Activated CD4-positive, CD25-positive, alpha-beta regulatory T cell (primary cell): ENCODE data around the gene COMMD1.

Experiments used
- DNase-seq, 4 experiments: peaks; one replicate each; lab custom pipeline; 2025; lab: John Stamatoyannopoulos, UW

Gene COMMD1

GRCh38 chr2:62180975-62181374 lies 275.5 kb downstream of the COMMD1 start:
- DNase-seq, result no peak

DNA sequence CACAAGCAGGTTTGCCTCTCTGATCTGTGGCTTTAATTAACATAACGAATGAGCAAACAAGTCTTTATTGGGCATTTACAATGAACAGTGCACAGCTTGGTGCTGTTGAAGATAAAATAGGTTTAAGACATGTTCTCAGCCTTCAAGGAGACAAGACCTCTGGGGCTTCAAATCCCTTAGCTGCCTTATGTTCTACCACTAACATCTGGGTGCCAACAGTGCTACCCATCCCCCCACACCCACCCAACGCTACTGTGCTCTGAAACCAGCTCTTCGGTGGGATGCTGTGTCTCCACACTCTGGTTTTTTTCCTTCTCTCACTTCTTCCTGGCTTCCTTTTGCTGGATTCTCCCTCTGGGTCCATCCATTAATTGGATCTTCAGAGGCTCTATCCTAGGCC lies 276.4 kb downstream of the COMMD1 start:
- no peak for DNase-seq

DNA sequence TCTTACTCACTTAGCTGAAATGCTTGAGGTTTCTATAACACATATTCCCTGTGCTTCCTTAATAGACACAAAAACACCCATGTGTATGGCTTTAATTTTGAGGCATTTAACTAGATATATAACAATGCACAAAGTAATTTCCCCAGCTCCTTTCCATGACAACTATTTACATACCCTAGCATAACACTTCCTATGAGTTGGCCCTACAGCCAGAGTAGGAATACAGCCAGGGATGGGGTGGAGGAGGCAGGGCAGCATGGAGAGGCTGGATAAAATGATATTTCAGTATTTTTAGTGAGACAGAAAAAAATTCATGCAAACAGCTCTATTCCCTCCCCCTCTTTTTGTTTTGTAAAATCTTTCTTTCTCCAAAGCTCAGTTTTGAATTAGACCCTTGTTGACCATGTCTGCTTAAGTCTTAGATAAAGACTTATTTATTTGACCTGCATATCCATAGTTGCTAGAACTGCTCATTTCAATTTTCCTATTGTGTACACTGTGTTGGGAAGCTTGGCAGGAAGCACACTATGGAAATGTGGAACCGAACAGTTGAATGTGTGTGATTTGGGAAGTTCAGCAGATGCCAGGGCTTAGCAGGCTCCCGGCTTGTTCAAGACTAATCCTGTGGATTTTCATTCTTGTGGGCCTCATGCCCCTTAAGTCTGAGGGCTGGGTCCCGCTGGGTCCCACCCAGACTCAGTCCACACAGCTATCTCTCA lies 279.2 kb downstream of the COMMD1 start:
- DNase-seq, result no peak
